ENCODE measurements around the gene RTKN2.

Gene RTKN2

GRCh38 chr10:62180677-62181076 is 88.0 kb downstream of the RTKN2 start:
- in situ Hi-C loops (cut with HindIII; ENCODE audit: low sequenced_read_pairs): no loop called here

- in situ Hi-C loops (cut with HindIII; ENCODE audit: low sequenced_read_pairs): no loop called here
Observed at GRCh38 chr10:62178568-62178967, 90.1 kb downstream of the RTKN2 start.

- in situ Hi-C loops (cut with HindIII; ENCODE audit: low sequenced_read_pairs): no loop called here
Observed at GRCh38 chr10:62177111-62177510, 91.5 kb downstream of the RTKN2 start.

GRCh38 chr10:62175251-62175650 is 93.4 kb downstream of the RTKN2 start:
- in situ Hi-C loops (cut with HindIII; ENCODE audit: low sequenced_read_pairs): no loop called here

- in situ Hi-C loops (cut with HindIII; ENCODE audit: low sequenced_read_pairs): no loop called here
Observed at GRCh38 chr10:62172465-62172864, 96.2 kb downstream of the RTKN2 start.

- in situ Hi-C loops (cut with HindIII; ENCODE audit: low sequenced_read_pairs): no loop called here
Observed at GRCh38 chr10:62171791-62172190, 96.9 kb downstream of the RTKN2 start.

- in situ Hi-C loops (cut with HindIII; ENCODE audit: low sequenced_read_pairs): no loop called here
Observed at GRCh38 chr10:62170732-62171131, 97.9 kb downstream of the RTKN2 start.

GRCh38 chr10:62166331-62167131 is 102.1 kb downstream of the RTKN2 start:
- in situ Hi-C loops (cut with HindIII; ENCODE audit: low sequenced_read_pairs): no loop called here

- in situ Hi-C loops (cut with HindIII; ENCODE audit: low sequenced_read_pairs): no loop called here
Observed at GRCh38 chr10:62165803-62166202, 102.8 kb downstream of the RTKN2 start.

GRCh38 chr10:62163024-62163423 is 105.6 kb downstream of the RTKN2 start:
- in situ Hi-C loops (cut with HindIII; ENCODE audit: low sequenced_read_pairs): no loop called here

- in situ Hi-C loops (cut with HindIII; ENCODE audit: low sequenced_read_pairs): no loop called here
Observed at GRCh38 chr10:62162261-62162981, 106.2 kb downstream of the RTKN2 start.

- in situ Hi-C loops (cut with HindIII; ENCODE audit: low sequenced_read_pairs): no loop called here
Observed at GRCh38 chr10:62159351-62159750, 109.3 kb downstream of the RTKN2 start.

GRCh38 chr10:62157601-62158000 is 111.0 kb downstream of the RTKN2 start:
- in situ Hi-C loops (cut with HindIII; ENCODE audit: low sequenced_read_pairs): no loop called here

- in situ Hi-C loops (cut with HindIII; ENCODE audit: low sequenced_read_pairs): no loop called here
Observed at GRCh38 chr10:62155054-62155680, 113.5 kb downstream of the RTKN2 start.

- in situ Hi-C loops (cut with HindIII; ENCODE audit: low sequenced_read_pairs): no loop called here
Observed at GRCh38 chr10:62154231-62154630, 114.4 kb downstream of the RTKN2 start.

GRCh38 chr10:62153191-62153590 is 115.5 kb downstream of the RTKN2 start:
- in situ Hi-C loops (cut with HindIII; ENCODE audit: low sequenced_read_pairs): no loop called here

GRCh38 chr10:62149621-62150020 is 119.0 kb downstream of the RTKN2 start:
- in situ Hi-C loops (cut with HindIII; ENCODE audit: low sequenced_read_pairs): no loop called here

- in situ Hi-C loops (cut with HindIII; ENCODE audit: low sequenced_read_pairs): no loop called here
Observed at GRCh38 chr10:62148155-62148554, 120.5 kb downstream of the RTKN2 start.

- in situ Hi-C loops (cut with HindIII; ENCODE audit: low sequenced_read_pairs): no loop called here
Observed at GRCh38 chr10:62147425-62147824, 121.2 kb downstream of the RTKN2 start.

GRCh38 chr10:62136931-62137330 is 131.7 kb downstream of the RTKN2 start:
- in situ Hi-C loops (cut with HindIII; ENCODE audit: low sequenced_read_pairs): no loop called here

- in situ Hi-C loops (cut with HindIII; ENCODE audit: low sequenced_read_pairs): no loop called here
Observed at GRCh38 chr10:62133618-62134017, 135.0 kb downstream of the RTKN2 start.
